Smooth muscle cell (in vitro differentiated cells): ENCODE measurements around the gene CRY2. TPM values are rescaled to one million over a fixed set of nuclear protein-coding genes. Genes with fewer than 3 reads are reported as not detected.

ENCODE experiments used
- DNase-seq: peaks from one replicate; lab custom pipeline; 2025; ENCODE audit not compliant: unreplicated experiment; lab: John Stamatoyannopoulos, UW
- H2AFZ ChIP-seq: fragments of 200-600 bp; sonication (generic); 2 replicates; pipeline ENCODE4 v1.6.0; 2016; ENCODE audit warnings: antibody characterized with exemption, low read depth, mild to moderate bottlenecking
- H3F3A ChIP-seq: fragments of 200-600 bp; sonication (generic); 2 replicates; pipeline ENCODE4 v1.6.0; 2017; ENCODE audit warnings: antibody characterized with exemption, low read depth
- H3K27ac ChIP-seq: fragments of 200-600 bp; sonication (generic); 2 replicates; pipeline ENCODE4 v1.5.1; 2016; ENCODE audit warnings: low read depth, mild to moderate bottlenecking
- H3K27me3 ChIP-seq: fragments of 200-600 bp; sonication (generic); 2 replicates; pipeline ENCODE4 v1.6.1; 2016; ENCODE audit warnings: low read depth, mild to moderate bottlenecking
- H3K36me3 ChIP-seq: fragments of 200-600 bp; sonication (generic); 2 replicates; pipeline ENCODE4 v1.5.1; 2016; ENCODE audit warnings: low read depth
- H3K4me1 ChIP-seq: fragments of 200-600 bp; sonication (generic); 2 replicates; pipeline ENCODE4 v1.5.1; 2016; ENCODE audit warnings: low read depth
- H3K4me2 ChIP-seq: fragments of 200-600 bp; sonication (generic); 2 replicates; pipeline ENCODE4 v1.6.0; 2016; ENCODE audit warnings: mild to moderate bottlenecking
- H3K4me3 ChIP-seq: fragments of 200-600 bp; sonication (generic); 2 replicates; pipeline ENCODE4 v1.5.1; 2016; ENCODE audit warnings: mild to moderate bottlenecking
- H3K79me2 ChIP-seq: fragments of 200-600 bp; sonication (generic); 2 replicates; pipeline ENCODE4 v1.6.0; 2016; ENCODE audit warnings: low read depth, mild to moderate bottlenecking
- H3K9ac ChIP-seq: fragments of 200-600 bp; sonication (generic); 2 replicates; pipeline ENCODE4 v1.6.0; 2016; ENCODE audit warnings: low read depth
- H3K9me3 ChIP-seq: fragments of 200-600 bp; sonication (generic); replicated peaks from 2 replicates; pipeline ENCODE4 v1.5.1; 2016; ENCODE audit warnings: low read depth
- H4K20me1 ChIP-seq: fragments of 200-600 bp; sonication (generic); 2 replicates; pipeline ENCODE4 v1.6.0; 2016; ENCODE audit warnings: low read depth
- WGBS: methylation state at CpG from one replicate; pipeline ENCODE4 v1.1.7; 2016; ENCODE audit warnings: low lambda C conversion rate; 5-methylcytosine and 5-hydroxymethylcytosine counted together
- polyA plus RNA-seq: library from polyadenylated mRNA; unstranded; fragments of >200 nt; fragmentation: Nextera tagmentation; extraction: Ambion mirVana; gene quantifications from 2 replicates; pipeline ENCODE4 v1.2.1, GENCODE V29; 2016
- total RNA-seq: library from RNA; depleted of rRNA; stranded (reverse); fragments of >200 nt; gene quantifications from 2 replicates; pipeline ENCODE4 v1.2.3, GENCODE V29; 2014
- TF ChIP-seq, protein P1 (sequence below): fragments of 200-600 bp; sonication (generic); IDR thresholded peaks from 2 replicates; pipeline ENCODE4 v1.5.1; 2017; ENCODE audit warnings: borderline replicate concordance, mild to moderate bottlenecking, antibody characterized with exemption; ENCODE audit not compliant: insufficient read depth, poor library complexity, severe bottlenecking

The CRY2 gene
- total and polyA plus RNA-seq, 2 experiments from 2014 or later, result 26.1 to 30.3 TPM

- Histone ChIP-seq H3K9me3 (no peaks in the 10 kb centered on the region), H3K4me2 (peak overlapping the region; percentile 100), H3K79me2 (peaks cover 22% of the 10 kb centered on the region), H2AFZ (peak overlapping the region; percentile 74), H3K4me3 (peak overlapping the region; percentile 92), H3K36me3 (no peaks in the 10 kb centered on the region), H3K4me1 (peaks cover 18% of the 10 kb centered on the region), H3F3A (no peaks in the 10 kb centered on the region), H3K9ac (no peak overlapping the region), H3K27ac (no peak overlapping the region), H3K27me3 (no peaks in the 10 kb centered on the region), H4K20me1 (peaks cover 35% of the 10 kb centered on the region)
- DNase-seq, result peak; percentile 52
- TF ChIP-seq, protein P1, sequence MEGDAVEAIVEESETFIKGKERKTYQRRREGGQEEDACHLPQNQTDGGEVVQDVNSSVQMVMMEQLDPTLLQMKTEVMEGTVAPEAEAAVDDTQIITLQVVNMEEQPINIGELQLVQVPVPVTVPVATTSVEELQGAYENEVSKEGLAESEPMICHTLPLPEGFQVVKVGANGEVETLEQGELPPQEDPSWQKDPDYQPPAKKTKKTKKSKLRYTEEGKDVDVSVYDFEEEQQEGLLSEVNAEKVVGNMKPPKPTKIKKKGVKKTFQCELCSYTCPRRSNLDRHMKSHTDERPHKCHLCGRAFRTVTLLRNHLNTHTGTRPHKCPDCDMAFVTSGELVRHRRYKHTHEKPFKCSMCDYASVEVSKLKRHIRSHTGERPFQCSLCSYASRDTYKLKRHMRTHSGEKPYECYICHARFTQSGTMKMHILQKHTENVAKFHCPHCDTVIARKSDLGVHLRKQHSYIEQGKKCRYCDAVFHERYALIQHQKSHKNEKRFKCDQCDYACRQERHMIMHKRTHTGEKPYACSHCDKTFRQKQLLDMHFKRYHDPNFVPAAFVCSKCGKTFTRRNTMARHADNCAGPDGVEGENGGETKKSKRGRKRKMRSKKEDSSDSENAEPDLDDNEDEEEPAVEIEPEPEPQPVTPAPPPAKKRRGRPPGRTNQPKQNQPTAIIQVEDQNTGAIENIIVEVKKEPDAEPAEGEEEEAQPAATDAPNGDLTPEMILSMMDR, result no peak
- WGBS, result 1% methylated on average over 53 of the region's 70 CpGs
Observed at GRCh38 chr11:45803971-45804760, 43.1 kb upstream of the CRY2 start.

- H3K4me1 ChIP-seq, result peaks cover 18% of the 10 kb centered on the region
- H3K9ac ChIP-seq, result peak within 1 kb of the TSS; percentile 97
- peaks cover 22% of the 10 kb centered on the region for H3K79me2 ChIP-seq
- peak within 1 kb of the TSS; percentile 83 for H2AFZ ChIP-seq
- TF ChIP-seq, protein P1, result no peak
- no peaks in the 10 kb centered on the region for H3K9me3 ChIP-seq
- no peaks in the 10 kb centered on the region for H3K27me3 ChIP-seq
- H4K20me1 ChIP-seq, result peaks cover 41% of the 10 kb centered on the region
- under 1% methylated on average over 16 of the region's 49 CpGs for WGBS
- no peaks in the 10 kb centered on the region for H3K36me3 ChIP-seq
- peak within 1 kb of the TSS; percentile 100 for H3K4me2 ChIP-seq
- DNase-seq, result peak; percentile 79
- peak within 1 kb of the TSS; percentile 92 for H3K4me3 ChIP-seq
- no peaks in the 10 kb centered on the region for H3F3A ChIP-seq
- H3K27ac ChIP-seq, result peak within 1 kb of the TSS; percentile 89
Observed at GRCh38 chr11:45804761-45805304, 42.4 kb upstream of the CRY2 start, which contains the start of gene SLC35C1. TSS of gene SLC35C1 (plus strand) at chr11:45805149. CDS start at chr11:45805802, 653 bp downstream.

GRCh38 chr11:45805305-45806071 is 41.8 kb upstream of the CRY2 start:
- H3K4me3 ChIP-seq, result peak overlapping the region; percentile 92
- H4K20me1 ChIP-seq, result peaks cover 48% of the 10 kb centered on the region
- H3K9me3 ChIP-seq, result no peaks in the 10 kb centered on the region
- DNase-seq, result no peak
- H3K27ac ChIP-seq, result peak overlapping the region; percentile 89
- TF ChIP-seq, protein P1, result no peak
- 46% methylated on average over 16 of the region's 29 CpGs for WGBS
- no peaks in the 10 kb centered on the region for H3K27me3 ChIP-seq
- peak overlapping the region; percentile 83 for H2AFZ ChIP-seq
- H3K79me2 ChIP-seq, result peaks cover 22% of the 10 kb centered on the region
- peak overlapping the region; percentile 100 for H3K4me2 ChIP-seq
- no peaks in the 10 kb centered on the region for H3K36me3 ChIP-seq
- peak overlapping the region; percentile 97 for H3K9ac ChIP-seq
- H3K4me1 ChIP-seq, result peaks cover 18% of the 10 kb centered on the region
- no peaks in the 10 kb centered on the region for H3F3A ChIP-seq
